ENCODE measurements around the gene LYSMD2. TPM values are rescaled to one million over a fixed set of nuclear protein-coding genes. Genes with fewer than 3 reads are reported as not detected.

The LYSMD2 gene
- total and polyA plus RNA-seq, 9 of the 15 experiments (the other 6 are each of a cell fraction or from before 2014, with no cell fraction given) = 4.3 to 30.3 (median 9.8) TPM

DNA sequence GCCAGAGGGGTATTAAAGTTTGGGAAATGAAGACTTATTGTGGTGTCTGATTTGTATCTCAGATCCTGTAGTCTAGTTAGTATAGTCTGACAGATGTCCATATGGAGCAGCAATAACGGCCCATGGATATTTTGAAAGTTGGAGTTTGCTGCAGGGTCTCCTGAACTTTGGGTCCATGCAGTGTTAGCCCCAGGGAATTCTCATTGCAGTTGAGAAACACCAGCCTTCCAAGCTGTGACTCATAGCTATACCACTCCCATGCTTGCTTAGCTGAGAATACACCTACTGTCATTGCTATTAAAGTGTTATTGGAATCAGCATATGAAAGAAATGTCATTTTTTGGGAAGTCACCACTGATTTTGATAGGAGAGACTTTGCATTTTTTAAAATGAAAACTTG lies 43.2 kb upstream of the LYSMD2 start:
- POLR2A ChIA-PET = interaction anchor here (0.6 kb wide), 1 partner anchor 22 kb away, joined by 3 read pairs; no protein-coding TSS in a partner anchor
- WGBS (ENCODE audit: insufficient coverage, low coverage, missing lambda C conversion rate) = 42% methylated on average over 1 of the region's 1 CpG
- Histone ChIP-seq H4K20me1 (replicated peaks; ENCODE audit: control insufficient read depth, insufficient read depth, low read length) (no peaks in the 10 kb centered on the region), H3K36me3 (ENCODE audit: control insufficient read depth, insufficient read depth, low read length) (peaks cover 8% of the 10 kb centered on the region; the same call in 2 of the 3 replicates), H3K4me3 (no peak overlapping the region), H3K9me3 (replicated peaks; ENCODE audit: control insufficient read depth, insufficient read depth, low read depth, low read length) (peaks cover 3% of the 10 kb centered on the region; the same call in 1 of the 2 replicates), H3K9me1 (ENCODE audit: control insufficient read depth, insufficient read depth, low read length) (no peaks in the 10 kb centered on the region), H2AFZ (ENCODE audit: low read depth, low read length) (no peak overlapping the region), H3K79me2 (ENCODE audit: control insufficient read depth, insufficient read depth, low read length) (no peaks in the 10 kb centered on the region), H3K9ac (ENCODE audit: insufficient read depth in 1 of 2, low read depth in 2 of 2, low read length in 2 of 2) (no peak overlapping the region), H3K4me2 (ENCODE audit: insufficient read depth, low read length) (no peak overlapping the region), H3K27ac (ENCODE audit: extremely low read depth, low read depth, low read length) (no peak overlapping the region), H3K27me3 (ENCODE audit: control insufficient read depth in 2 of 2, insufficient read depth in 2 of 2, low read length in 2 of 2) (no peaks in the 10 kb centered on the region), H3K4me1 (replicated peaks in 1 of 2; ENCODE audit: control insufficient read depth in 2 of 2, insufficient read depth in 2 of 2, low read length in 2 of 2) (peaks cover 0 to 2% of the 10 kb centered on the region in 2 experiments; a peak in 1 of 5 replicates)
- BruUV-seq (replicated peaks) = no TSS peak
- DNase-seq (ENCODE audit: extremely low read depth in 1 of 4, low spot score in 3 of 4) (no peak), ATAC-seq (no peak), FAIRE-seq (no peak)
- intact Hi-C loops (cut with micrococcal nuclease) (loop anchor here (5.0 to 10.0 kb wide), 2 partner anchors 294 to 447 kb away; no protein-coding TSS in a partner anchor), in situ Hi-C loops (cut with MboI) (no loop called here)
- TF ChIP-seq RHOXF2B (CRISPR knock-in tag; conservative IDR thresholded peaks at IDR 0.05) (no peak), NR2C1 (IDR thresholded peaks at IDR 0.05) (no peak), NR2C1 (tag; IDR thresholded peaks at IDR 0.05) (no peak), LEF1 (IDR thresholded peaks at IDR 0.05) (no peak), ZNF586 (CRISPR knock-in tag; conservative IDR thresholded peaks at IDR 0.05) (no peak), ESRRB (CRISPR knock-in tag; IDR thresholded peaks at IDR 0.05; ENCODE audit: borderline replicate concordance) (no peak), ZNF274 (IDR thresholded peaks at IDR 0.05; ENCODE audit: borderline replicate concordance, low read depth, low read length) (no peak), FUS (optimal IDR thresholded peaks at IDR 0.05; ENCODE audit: low read depth, low read length) (no peak), MXD1 (CRISPR knock-in tag; IDR thresholded peaks at IDR 0.05; ENCODE audit: borderline replicate concordance, poor library complexity, severe bottlenecking) (no peak), U2AF1 (optimal IDR thresholded peaks at IDR 0.05; ENCODE audit: low read depth, low read length) (no peak)
- TF ChIP-seq, protein P1, sequence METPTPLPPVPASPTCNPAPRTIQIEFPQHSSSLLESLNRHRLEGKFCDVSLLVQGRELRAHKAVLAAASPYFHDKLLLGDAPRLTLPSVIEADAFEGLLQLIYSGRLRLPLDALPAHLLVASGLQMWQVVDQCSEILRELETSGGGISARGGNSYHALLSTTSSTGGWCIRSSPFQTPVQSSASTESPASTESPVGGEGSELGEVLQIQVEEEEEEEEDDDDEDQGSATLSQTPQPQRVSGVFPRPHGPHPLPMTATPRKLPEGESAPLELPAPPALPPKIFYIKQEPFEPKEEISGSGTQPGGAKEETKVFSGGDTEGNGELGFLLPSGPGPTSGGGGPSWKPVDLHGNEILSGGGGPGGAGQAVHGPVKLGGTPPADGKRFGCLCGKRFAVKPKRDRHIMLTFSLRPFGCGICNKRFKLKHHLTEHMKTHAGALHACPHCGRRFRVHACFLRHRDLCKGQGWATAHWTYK (CRISPR knock-in tag; IDR thresholded peaks at IDR 0.05) = no peak
- CTCF ChIA-PET (ENCODE audit: low intra/inter-chr PET ratio) = interaction anchor here (1.1 kb wide), 1 partner anchor 128 kb away, joined by 3 read pairs; no protein-coding TSS in a partner anchor

Measured in K562 (cell line).